Stimulated activated memory B cell treated with anti-CD40 and anti-IgM and Interleukin-4, amounts not matched to agents 10 μg/mL and 1 μg/mL and 100 μg/mL, for 72 hours (primary cell): ENCODE data around the gene INTS1.

Experiments used
- ATAC-seq: fragments of 150-1000 bp; cut with Tn5 transposase; 2 replicates; pipeline ENCODE4 v1.10.0; 2021
- H3K27ac Mint-ChIP-seq: one replicate; pipeline ENCODE4 v1.8.0; 2022; ENCODE audit warnings: mild to moderate bottlenecking, mixed read lengths
- H3K27me3 Mint-ChIP-seq: one replicate; pipeline ENCODE4 v1.8.0; 2022; ENCODE audit warnings: mixed read lengths
- H3K36me3 Mint-ChIP-seq: one replicate; pipeline ENCODE4 v1.8.0; 2022; ENCODE audit warnings: mixed read lengths
- H3K4me1 Mint-ChIP-seq: one replicate; pipeline ENCODE4 v1.8.0; 2022; ENCODE audit warnings: mixed read lengths
- H3K4me3 Mint-ChIP-seq: one replicate; pipeline ENCODE4 v1.8.0; 2022; ENCODE audit warnings: mild to moderate bottlenecking, moderate library complexity, mixed read lengths
- H3K9me3 Mint-ChIP-seq: one replicate; pipeline ENCODE4 v1.8.0; 2022; ENCODE audit warnings: mixed read lengths

INTS1 gene

DNA sequence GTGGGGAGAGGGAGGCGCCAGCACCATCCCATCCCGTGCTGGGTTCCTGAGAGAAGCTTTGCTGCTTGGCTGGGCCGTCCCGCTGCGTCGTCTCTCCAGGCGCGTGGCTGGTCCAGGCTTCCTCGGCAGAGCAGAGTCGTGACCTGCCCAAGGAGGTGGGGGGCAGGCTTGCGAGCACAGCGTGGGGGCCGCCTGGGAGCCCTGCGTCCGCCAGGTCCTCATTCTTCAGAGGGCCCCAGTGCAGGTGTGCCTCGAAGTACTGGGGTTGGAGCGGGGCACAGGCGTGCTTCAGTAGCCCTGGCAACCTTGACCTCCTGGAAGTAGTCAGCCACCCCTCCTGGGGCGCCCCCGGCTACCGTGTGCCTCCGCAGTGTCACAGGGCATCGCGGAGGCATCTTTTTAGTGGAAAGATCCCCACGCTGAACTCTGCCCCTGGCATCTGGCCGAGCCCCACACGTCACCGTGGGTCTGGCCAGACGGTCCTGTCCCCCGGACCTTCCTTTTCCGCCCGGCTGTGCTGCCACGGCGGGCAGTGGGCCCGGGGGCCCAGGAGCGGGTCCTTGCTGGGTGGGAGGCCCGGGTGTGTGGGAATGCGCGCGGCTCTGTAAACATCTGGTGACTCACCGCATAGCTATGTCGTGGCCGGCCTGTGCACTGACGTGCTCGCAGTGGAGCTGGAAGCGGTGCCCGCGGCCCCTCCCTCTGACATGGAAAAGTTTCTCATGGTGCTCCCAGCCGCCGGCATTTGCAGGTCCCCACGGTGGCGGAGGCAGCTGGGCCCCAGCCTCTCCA is 32.8 kb upstream of the INTS1 start:
- H3K9me3 Mint-ChIP-seq = no peaks in the 10 kb centered on the region
- H3K27me3 Mint-ChIP-seq = no peaks in the 10 kb centered on the region
- no peak for ATAC-seq
- no peak overlapping the region for H3K27ac Mint-ChIP-seq
- peaks cover 33% of the 10 kb centered on the region for H3K4me1 Mint-ChIP-seq
- no peak overlapping the region for H3K4me3 Mint-ChIP-seq
- H3K36me3 Mint-ChIP-seq = peaks cover 24% of the 10 kb centered on the region

DNA sequence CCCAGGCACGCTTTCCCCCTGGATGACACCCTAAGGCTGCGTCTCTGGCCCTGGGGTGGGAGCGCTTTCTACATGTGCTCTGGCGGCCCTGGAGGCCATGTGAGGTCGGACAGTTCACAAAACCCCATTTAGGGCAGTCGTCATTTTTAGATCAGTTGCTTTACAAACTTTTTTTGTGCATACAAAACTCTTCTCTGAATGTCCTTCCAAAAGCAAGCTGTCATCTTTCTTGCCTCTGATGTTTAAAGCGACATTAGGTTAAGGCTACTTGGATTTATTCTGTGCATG is 32.2 kb upstream of the INTS1 start:
- no peaks in the 10 kb centered on the region for H3K27me3 Mint-ChIP-seq
- H3K27ac Mint-ChIP-seq = no peak overlapping the region
- H3K9me3 Mint-ChIP-seq = no peaks in the 10 kb centered on the region
- no peak for ATAC-seq
- H3K4me3 Mint-ChIP-seq = no peak overlapping the region
- peaks cover 39% of the 10 kb centered on the region for H3K4me1 Mint-ChIP-seq
- H3K36me3 Mint-ChIP-seq = peaks cover 24% of the 10 kb centered on the region

- Mint-ChIP-seq H3K36me3 (peaks cover 19% of the 10 kb centered on the region), H3K4me1 (peaks cover 39% of the 10 kb centered on the region), H3K27ac (no peak overlapping the region), H3K9me3 (no peaks in the 10 kb centered on the region), H3K4me3 (no peak overlapping the region), H3K27me3 (no peaks in the 10 kb centered on the region)
- ATAC-seq = no peak
These were observed 31.7 kb upstream of the INTS1 start for GRCh38 chr7:1535701-1536454.

- peaks cover 13% of the 10 kb centered on the region for H3K36me3 Mint-ChIP-seq
- no peak overlapping the region for H3K4me3 Mint-ChIP-seq
- H3K27ac Mint-ChIP-seq = no peak overlapping the region
- H3K9me3 Mint-ChIP-seq = no peaks in the 10 kb centered on the region
- peaks cover 39% of the 10 kb centered on the region for H3K4me1 Mint-ChIP-seq
- ATAC-seq = no peak
- H3K27me3 Mint-ChIP-seq = no peaks in the 10 kb centered on the region
These were observed 30.9 kb upstream of the INTS1 start for GRCh38 chr7:1535100-1535458.

GRCh38 chr7:1534330-1535099 is 30.3 kb upstream of the INTS1 start:
- ATAC-seq = no peak
- peak overlapping the region; percentile 90 for H3K27ac Mint-ChIP-seq
- H3K4me3 Mint-ChIP-seq = no peak overlapping the region
- H3K36me3 Mint-ChIP-seq = peaks cover 8% of the 10 kb centered on the region
- H3K27me3 Mint-ChIP-seq = no peaks in the 10 kb centered on the region
- H3K9me3 Mint-ChIP-seq = no peaks in the 10 kb centered on the region
- H3K4me1 Mint-ChIP-seq = peaks cover 39% of the 10 kb centered on the region

- Mint-ChIP-seq H3K27me3 (no peaks in the 10 kb centered on the region), H3K36me3 (peaks cover 7% of the 10 kb centered on the region), H3K27ac (peak overlapping the region; percentile 90), H3K9me3 (no peaks in the 10 kb centered on the region), H3K4me3 (peak overlapping the region; percentile 83), H3K4me1 (peaks cover 39% of the 10 kb centered on the region)
- ATAC-seq = peak; percentile 51
These were observed 29.5 kb upstream of the INTS1 start for GRCh38 chr7:1533547-1534329.

GRCh38 chr7:1533255-1533546 is 29.0 kb upstream of the INTS1 start:
- H3K4me1 Mint-ChIP-seq = peaks cover 39% of the 10 kb centered on the region
- H3K4me3 Mint-ChIP-seq = peak overlapping the region; percentile 83
- no peak for ATAC-seq
- H3K27me3 Mint-ChIP-seq = no peaks in the 10 kb centered on the region
- H3K9me3 Mint-ChIP-seq = no peaks in the 10 kb centered on the region
- peaks cover 7% of the 10 kb centered on the region for H3K36me3 Mint-ChIP-seq
- peak overlapping the region; percentile 90 for H3K27ac Mint-ChIP-seq

DNA sequence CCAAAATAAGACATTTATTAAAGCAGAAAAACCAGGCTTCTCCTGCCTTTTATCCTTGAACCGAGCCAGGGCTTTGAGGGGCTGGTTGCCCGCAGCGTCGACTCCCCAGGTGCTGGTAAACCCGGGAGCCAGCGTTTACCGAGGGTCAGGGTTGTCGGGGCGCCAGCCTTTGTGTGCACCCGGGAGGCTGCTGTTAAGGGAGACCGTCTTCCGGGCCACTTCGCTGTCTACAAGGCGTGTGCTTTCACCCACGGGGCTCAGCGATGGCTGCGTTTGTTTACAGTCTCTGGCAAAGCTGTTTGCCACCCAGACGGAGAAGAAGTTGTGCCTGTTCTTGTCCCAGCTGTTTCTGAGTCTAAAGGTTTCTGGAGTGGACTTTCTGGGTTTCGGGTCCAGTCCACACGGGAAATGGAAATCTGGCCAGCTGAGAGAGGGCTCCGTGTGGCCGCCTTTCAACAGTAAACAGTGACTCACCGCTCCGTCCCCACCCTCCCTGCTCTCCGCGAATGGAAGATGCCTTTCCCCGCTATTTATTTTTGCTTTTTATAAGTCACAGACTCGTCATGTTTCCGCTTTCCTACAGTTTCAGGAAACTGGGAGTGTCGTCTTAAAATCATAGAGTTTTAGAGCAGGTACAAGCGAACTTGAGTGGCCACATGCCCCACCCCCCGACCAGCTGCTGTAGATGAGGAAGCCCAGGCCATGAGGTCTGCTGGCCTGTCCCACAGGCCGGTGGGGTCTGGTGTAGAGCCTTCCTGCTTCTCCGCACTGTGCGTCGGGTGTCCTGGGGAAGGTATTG is 28.5 kb upstream of the INTS1 start:
- ATAC-seq = peak; percentile 49
- Mint-ChIP-seq H3K27ac (peak overlapping the region; percentile 90), H3K4me3 (peak overlapping the region; percentile 83), H3K36me3 (peaks cover 7% of the 10 kb centered on the region), H3K9me3 (no peaks in the 10 kb centered on the region), H3K27me3 (no peaks in the 10 kb centered on the region), H3K4me1 (peaks cover 39% of the 10 kb centered on the region)

DNA sequence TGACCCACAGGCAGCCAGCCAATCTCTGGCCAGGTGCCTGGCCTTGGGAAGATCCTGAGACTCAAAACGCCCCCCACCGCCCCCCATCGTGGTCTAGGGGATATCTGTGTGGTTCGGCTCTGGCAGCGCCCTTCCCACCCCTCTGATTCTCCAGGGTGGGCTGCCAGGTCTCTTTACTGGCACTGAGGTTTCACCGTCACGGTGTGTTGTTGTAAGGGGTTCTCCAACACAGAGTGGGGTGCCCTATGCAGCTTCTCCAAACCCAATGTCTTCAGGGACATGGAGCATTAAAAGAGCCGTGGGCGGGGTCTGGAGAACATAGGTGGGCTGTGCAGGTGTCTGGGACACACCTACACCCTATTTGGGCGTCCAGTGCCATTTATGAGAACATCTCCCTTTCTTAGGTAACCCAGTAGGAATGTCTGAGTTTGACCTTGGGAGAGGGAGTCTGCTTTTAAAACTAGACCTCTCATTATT is 27.8 kb upstream of the INTS1 start:
- peaks cover 7% of the 10 kb centered on the region for H3K36me3 Mint-ChIP-seq
- H3K4me1 Mint-ChIP-seq = peaks cover 39% of the 10 kb centered on the region
- no peaks in the 10 kb centered on the region for H3K9me3 Mint-ChIP-seq
- ATAC-seq = no peak
- peaks cover 1% of the 10 kb centered on the region for H3K27me3 Mint-ChIP-seq
- peak overlapping the region; percentile 90 for H3K27ac Mint-ChIP-seq
- peak overlapping the region; percentile 83 for H3K4me3 Mint-ChIP-seq

- Mint-ChIP-seq H3K27me3 (peaks cover 7% of the 10 kb centered on the region), H3K4me3 (peak overlapping the region; percentile 83), H3K36me3 (peaks cover 3% of the 10 kb centered on the region), H3K27ac (peak overlapping the region; percentile 90), H3K4me1 (peaks cover 34% of the 10 kb centered on the region), H3K9me3 (no peaks in the 10 kb centered on the region)
- peak; percentile 36 for ATAC-seq
These were observed 27.2 kb upstream of the INTS1 start for GRCh38 chr7:1531263-1531978.

- no peaks in the 10 kb centered on the region for H3K9me3 Mint-ChIP-seq
- peak; percentile 57 for ATAC-seq
- H3K4me1 Mint-ChIP-seq = peaks cover 33% of the 10 kb centered on the region
- peak overlapping the region; percentile 90 for H3K27ac Mint-ChIP-seq
- no peaks in the 10 kb centered on the region for H3K36me3 Mint-ChIP-seq
- H3K27me3 Mint-ChIP-seq = peaks cover 12% of the 10 kb centered on the region
- H3K4me3 Mint-ChIP-seq = no peak overlapping the region
These were observed 26.7 kb upstream of the INTS1 start for GRCh38 chr7:1530946-1531262.

DNA sequence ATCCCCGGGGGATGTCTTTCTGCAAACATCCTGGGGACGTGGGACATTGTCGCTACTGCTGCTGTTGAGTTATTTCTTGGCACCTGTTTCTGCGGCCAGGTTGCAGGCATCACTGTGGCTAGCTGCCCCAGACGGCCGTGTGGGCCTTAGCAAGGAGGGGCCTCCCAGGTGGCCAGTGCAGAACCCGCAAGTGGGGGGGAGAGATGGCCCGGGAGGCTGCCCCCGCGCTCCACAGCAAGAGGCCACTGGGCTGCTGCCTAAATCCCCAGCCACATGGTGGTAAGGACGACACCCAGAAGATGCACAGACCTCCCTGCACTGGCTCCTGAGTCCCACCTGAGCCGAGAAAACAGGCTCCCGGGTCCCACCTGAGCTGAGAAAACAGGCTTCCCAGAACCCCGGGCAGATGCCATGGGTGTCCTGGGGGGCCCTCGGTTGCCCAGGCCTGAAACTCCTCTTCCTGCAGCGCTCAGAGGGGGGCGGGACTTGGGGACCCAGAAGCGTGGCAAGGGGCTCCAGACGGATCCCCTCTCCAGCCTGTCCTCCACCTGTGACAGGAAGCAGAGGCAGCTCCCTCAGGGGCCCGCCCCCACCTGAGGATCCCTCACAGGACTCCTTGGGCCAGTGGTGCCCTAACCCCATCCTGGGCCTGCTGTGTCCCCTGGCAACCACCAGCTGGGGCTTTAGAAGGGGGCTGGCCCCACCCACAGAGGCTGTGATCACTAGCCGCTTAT is 25.4 kb upstream of the INTS1 start:
- peaks cover 18% of the 10 kb centered on the region for H3K27me3 Mint-ChIP-seq
- H3K36me3 Mint-ChIP-seq = no peaks in the 10 kb centered on the region
- H3K4me3 Mint-ChIP-seq = peak overlapping the region; percentile 70
- ATAC-seq = no peak
- H3K4me1 Mint-ChIP-seq = peaks cover 32% of the 10 kb centered on the region
- H3K9me3 Mint-ChIP-seq = no peaks in the 10 kb centered on the region
- H3K27ac Mint-ChIP-seq = no peak overlapping the region

DNA sequence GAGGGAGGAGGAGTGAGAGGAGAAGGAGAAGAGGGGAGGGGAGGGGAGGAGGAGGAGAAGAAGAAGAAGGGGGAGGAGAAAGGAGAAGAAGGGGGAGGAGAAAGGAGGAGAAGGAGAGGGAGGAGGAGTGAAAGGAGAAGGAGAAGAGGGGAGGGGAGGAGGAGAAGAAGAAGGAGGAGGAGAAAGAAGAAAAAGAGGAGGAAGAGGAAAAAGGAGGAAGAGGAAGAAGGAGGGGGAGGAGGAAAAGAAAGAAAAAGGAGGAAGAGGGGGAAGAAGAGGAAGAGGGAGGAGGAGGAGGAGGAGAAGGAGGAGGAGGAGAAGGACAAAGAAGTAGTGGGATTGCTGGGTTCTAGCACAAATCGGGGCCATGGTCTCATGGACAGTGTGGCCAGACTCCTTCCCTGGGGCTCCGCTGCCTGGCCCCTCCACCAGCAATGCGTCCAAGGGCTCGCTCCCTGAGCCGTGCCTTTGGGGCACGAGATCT is 22.1 kb upstream of the INTS1 start:
- H3K9me3 Mint-ChIP-seq = no peaks in the 10 kb centered on the region
- no peaks in the 10 kb centered on the region for H3K36me3 Mint-ChIP-seq
- H3K27me3 Mint-ChIP-seq = peaks cover 45% of the 10 kb centered on the region
- no peak for ATAC-seq
- H3K4me1 Mint-ChIP-seq = peaks cover 7% of the 10 kb centered on the region
- H3K27ac Mint-ChIP-seq = no peak overlapping the region
- no peak overlapping the region for H3K4me3 Mint-ChIP-seq
